Suppressor macrophage treated with lipopolysaccharide for 4 hours (primary cell): ENCODE measurements around the gene EIF4E2.
A peak's percentile ranks its signal among the peaks of the same experiment; 100 is the strongest.

Experiments used
- DNase-seq: peaks from one replicate; pipeline ENCODE4 v3.0.0-alpha.2; 2020

EIF4E2 gene

GRCh38 chr2:232604535-232604934, 54.0 kb downstream of the EIF4E2 start:
- no peak for DNase-seq

DNA sequence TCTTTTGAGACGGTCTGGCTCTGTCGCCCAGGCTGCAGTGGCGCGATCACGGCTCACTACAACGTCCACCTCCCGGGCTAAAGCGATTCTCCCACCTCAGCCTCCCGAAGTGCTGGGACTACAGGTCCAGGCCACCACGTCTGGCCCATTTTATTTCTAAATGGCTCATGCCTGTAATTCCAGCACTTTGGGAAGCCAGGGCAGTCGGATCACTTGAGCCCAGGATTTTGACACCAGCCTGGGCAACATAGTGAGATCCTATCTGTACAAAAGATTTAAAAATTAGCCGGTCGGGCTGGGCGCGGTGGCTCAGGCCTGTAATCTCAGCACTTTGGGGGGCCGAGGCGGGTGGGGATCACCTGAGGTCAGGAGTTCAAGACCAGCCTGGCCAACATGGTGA, 56.5 kb downstream of the EIF4E2 start:
- no peak for DNase-seq

DNA sequence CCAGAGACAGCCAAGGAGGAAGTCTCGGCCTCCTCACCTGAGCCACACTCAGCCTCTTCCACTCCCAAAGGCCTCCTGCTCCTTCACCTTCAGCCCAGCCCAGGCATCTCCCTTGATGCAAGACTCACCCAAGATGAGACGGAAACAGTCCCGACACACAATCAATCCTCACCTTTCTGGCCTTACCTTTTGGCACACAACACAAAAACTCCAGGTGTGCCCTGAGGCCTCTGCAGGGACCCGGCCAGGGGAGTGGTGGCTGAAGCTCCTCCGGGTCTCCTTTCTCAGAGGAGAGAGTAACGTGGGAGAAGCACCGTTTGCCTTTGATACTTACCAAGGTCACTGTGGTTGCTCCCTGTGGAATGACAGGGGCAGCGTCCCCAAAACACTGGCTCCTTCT, 59.1 kb downstream of the EIF4E2 start:
- no peak for DNase-seq

DNA sequence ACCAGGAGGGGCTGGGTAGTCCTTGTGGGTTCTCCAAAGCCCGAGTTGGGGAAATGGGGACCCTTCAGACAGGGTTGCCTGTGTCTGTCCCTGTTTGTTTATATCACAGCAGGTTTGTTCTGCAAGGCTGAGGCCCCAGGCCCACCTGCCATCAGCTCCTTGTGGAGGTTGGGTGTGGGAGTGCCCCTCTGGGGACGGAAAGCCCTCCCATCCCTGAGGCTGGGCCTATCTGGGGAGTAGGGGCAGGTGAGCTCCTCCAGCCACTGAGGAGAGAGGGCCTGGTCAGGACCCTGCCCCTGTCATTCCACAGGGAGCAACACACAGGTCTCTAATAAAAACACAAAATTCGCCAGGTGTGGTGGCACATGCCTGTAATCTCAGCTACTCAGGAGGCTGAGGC, 59.6 kb downstream of the EIF4E2 start:
- DNase-seq: no peak

GRCh38 chr2:232611061-232611460, 60.6 kb downstream of the EIF4E2 start:
- DNase-seq: no peak

GRCh38 chr2:232611559-232612218, 61.2 kb downstream of the EIF4E2 start:
- peak; percentile 61 for DNase-seq

GRCh38 chr2:232613538-232614134, 63.1 kb downstream of the EIF4E2 start:
- DNase-seq: no peak

GRCh38 chr2:232615339-232615738, 64.8 kb downstream of the EIF4E2 start:
- no peak for DNase-seq
